Tibial artery (tissue), 4 donors: ENCODE results near the gene EVA1B.

Experiments used
- DNase-seq, 2 donors: peaks; one replicate each; pipeline ENCODE4 v3.0.0-alpha.2; 2019
- H3K27ac ChIP-seq, 2 donors: fragments of 200-600 bp; sonication (generic) in 1 of 2; 1 replicate in 1 of 2; 2 replicates in 1 of 2; pipeline ENCODE4 v1.5.1; 2018 to 2019; ENCODE audit warnings: mild to moderate bottlenecking in 1 of 2
- H3K27me3 ChIP-seq, 2 donors: fragments of 200-600 bp; sonication (generic) in 1 of 2; one replicate each; pipeline versions ENCODE4 v1.5.1 to v1.6.0; 2016 to 2019
- H3K36me3 ChIP-seq, 3 donors: fragments of 200-600 bp; sonication (generic) in 2 of 3; one replicate each; pipeline ENCODE4 v1.5.1; 2016 to 2019; ENCODE audit warnings: mild to moderate bottlenecking in 2 of 3
- H3K4me1 ChIP-seq, 4 donors: fragments of 200-600 bp; sonication (generic) in 2 of 4; 1 replicate in 3 of 4; 2 replicates in 1 of 4; pipeline ENCODE4 v1.5.1; 2016 to 2019
- H3K4me3 ChIP-seq, 2 donors: fragments of 200-600 bp; sonication (generic) in 1 of 2; 1 replicate in 1 of 2; 2 replicates in 1 of 2; pipeline ENCODE4 v1.5.1; 2018 to 2019; ENCODE audit warnings: mild to moderate bottlenecking in 2 of 2
- H3K9me3 ChIP-seq, 3 donors: fragments of 200-600 bp; sonication (generic) in 1 of 3; one replicate each; pipeline ENCODE4 v1.5.1; 2016 to 2019
- CTCF ChIP-seq, 2 experiments: fragments of 200-600 bp in 1 of 2; fragments of 450-650 bp in 1 of 2; IDR thresholded peaks; one replicate each; pipeline ENCODE4 v1.5.1; 2017 to 2019; ENCODE audit warnings: antibody characterized with exemption in 2 of 2, mild to moderate bottlenecking in 1 of 2, moderate library complexity in 1 of 2
- intact Hi-C: fragments of 100-400 bp; cut with DNase I; formaldehyde crosslinking; loops from one replicate; pipeline ENCODE4 v1.15.0; 2023; ENCODE audit warnings: low total_unique reads

Gene EVA1B

GRCh38 chr1:36306902-36307456, 16.5 kb downstream of the EVA1B start:
- peak overlapping the region; percentile 44 to 76 for H3K27ac ChIP-seq
- intact Hi-C loops, result no loop called here
- H3K4me1 ChIP-seq, result peaks cover 0 to 21% (median 16%) of the 10 kb centered on the region in 4 donors
- H3K4me3 ChIP-seq, result peak overlapping the region; percentile 58 to 64
- no peaks in the 10 kb centered on the region for H3K9me3 ChIP-seq
- H3K36me3 ChIP-seq, result peaks cover 6 to 26% (median 22%) of the 10 kb centered on the region in 3 donors
- peak; percentile 91 to 94 for DNase-seq
- H3K27me3 ChIP-seq, result no peaks in the 10 kb centered on the region
- no peak for TF ChIP-seq CTCF (IDR thresholded peaks at IDR 0.05)

GRCh38 chr1:36306210-36306901, 17.1 kb downstream of the EVA1B start, which contains the start of gene SH3D21:
SH3D21 (plus strand) TSS chr1:36306368; CDS start chr1:36306421, 53 bp downstream.
- Histone ChIP-seq H3K4me1 (peaks cover 0 to 21% (median 16%) of the 10 kb centered on the region in 4 donors), H3K9me3 (no peaks in the 10 kb centered on the region), H3K4me3 (peak within 1 kb of the TSS; percentile 58 to 64), H3K36me3 (peaks cover 12 to 32% (median 28%) of the 10 kb centered on the region in 3 donors), H3K27ac (peak within 1 kb of the TSS; percentile 44 to 76), H3K27me3 (no peaks in the 10 kb centered on the region)
- no peak for TF ChIP-seq CTCF (IDR thresholded peaks at IDR 0.05)
- intact Hi-C loops, result no loop called here
- peak; percentile 53 to 74 for DNase-seq

- peak overlapping the region; percentile 44 to 76 for H3K27ac ChIP-seq
- no peaks in the 10 kb centered on the region for H3K9me3 ChIP-seq
- peaks cover 0 to 21% (median 16%) of the 10 kb centered on the region in 4 donors for H3K4me1 ChIP-seq
- H3K4me3 ChIP-seq, result peak overlapping the region; percentile 58 to 64
- H3K36me3 ChIP-seq, result peaks cover 17 to 37% (median 33%) of the 10 kb centered on the region in 3 donors
- no peaks in the 10 kb centered on the region for H3K27me3 ChIP-seq
- TF ChIP-seq CTCF (IDR thresholded peaks at IDR 0.05), result no peak
- intact Hi-C loops, result no loop called here
- DNase-seq, result no peak
These were observed 17.6 kb downstream of the EVA1B start for GRCh38 chr1:36305915-36306209.

DNA sequence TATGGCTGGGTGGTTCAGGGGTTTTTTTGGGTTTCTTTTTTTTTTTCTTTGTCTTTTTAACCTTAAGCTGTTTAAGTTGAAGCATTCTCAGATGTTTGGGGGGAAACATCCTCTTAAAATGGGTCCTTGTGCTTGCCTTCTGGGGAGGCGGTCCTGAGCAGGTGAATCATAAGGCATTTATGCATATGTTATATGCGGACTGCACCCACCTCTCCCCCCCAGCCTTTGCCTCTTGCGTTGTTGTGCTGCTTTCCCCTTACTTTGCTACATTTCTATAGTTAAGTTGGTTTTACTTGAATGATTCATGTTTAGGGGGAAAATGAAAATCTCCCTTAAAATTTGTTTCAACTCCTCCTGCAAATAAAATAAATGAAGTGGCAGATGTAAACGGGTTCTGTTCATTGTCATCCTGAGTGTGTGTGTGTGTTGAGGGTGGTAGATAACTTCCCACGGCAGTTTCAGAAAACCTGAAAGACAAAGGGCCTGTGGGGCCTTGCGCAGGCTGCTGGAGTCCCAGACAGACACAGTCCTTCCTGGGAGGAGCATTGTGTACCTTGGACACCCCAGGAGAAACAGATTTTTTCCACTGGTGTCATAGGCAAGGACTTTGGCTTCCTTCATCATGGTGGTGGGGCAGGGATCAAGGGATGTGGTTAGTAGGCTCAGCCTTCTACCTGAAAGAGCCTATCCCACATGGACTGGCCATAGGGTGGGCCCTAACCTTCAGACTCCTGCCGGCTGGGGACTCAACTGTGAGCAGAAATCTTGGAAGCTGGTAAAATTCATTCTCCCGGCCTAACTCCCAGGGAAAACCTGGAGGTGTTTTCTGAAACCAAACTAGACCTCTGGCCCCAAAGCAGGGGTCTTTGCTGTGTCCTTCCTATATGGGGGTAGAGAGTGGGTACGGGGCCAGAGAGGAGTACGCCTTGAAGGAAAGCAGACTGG, 18.2 kb downstream of the EVA1B start:
- no peak for TF ChIP-seq CTCF (IDR thresholded peaks at IDR 0.05)
- Histone ChIP-seq H3K36me3 (peaks cover 23 to 43% (median 39%) of the 10 kb centered on the region in 3 donors), H3K4me1 (peaks cover 0 to 21% (median 16%) of the 10 kb centered on the region in 4 donors), H3K27ac (peak overlapping the region in 1 of 2 donors; percentile 76), H3K27me3 (no peaks in the 10 kb centered on the region), H3K9me3 (no peaks in the 10 kb centered on the region), H3K4me3 (no peak overlapping the region)
- no peak for DNase-seq
- intact Hi-C loops, result no loop called here

DNA sequence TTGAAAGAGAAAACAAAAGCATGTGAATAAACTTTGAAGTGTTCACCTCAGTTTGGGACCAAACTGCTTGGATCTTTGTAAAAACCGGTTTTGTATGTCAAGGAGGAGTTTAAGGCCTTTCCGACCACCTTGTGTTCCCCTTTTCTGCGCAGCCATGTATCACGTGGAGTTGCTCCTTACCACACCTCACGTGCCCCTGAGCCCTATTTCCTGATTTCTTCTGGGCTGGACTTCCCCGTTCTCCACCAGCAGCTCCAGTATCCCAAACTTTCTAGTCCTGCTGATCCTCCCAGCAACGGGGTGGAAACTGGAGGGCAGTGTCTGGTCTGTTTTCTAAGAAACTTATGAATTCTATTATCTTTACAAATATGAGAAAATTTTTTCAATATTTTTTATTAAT, 18.9 kb downstream of the EVA1B start:
- Histone ChIP-seq H3K36me3 (peaks cover 23 to 49% (median 44%) of the 10 kb centered on the region in 3 donors), H3K4me3 (no peak overlapping the region), H3K4me1 (peaks cover 0 to 26% (median 16%) of the 10 kb centered on the region in 4 donors), H3K27ac (no peak overlapping the region), H3K27me3 (no peaks in the 10 kb centered on the region), H3K9me3 (no peaks in the 10 kb centered on the region)
- intact Hi-C loops, result no loop called here
- TF ChIP-seq CTCF (IDR thresholded peaks at IDR 0.05), result no peak
- DNase-seq, result no peak
